Stimulated activated CD4-positive, alpha-beta T cell treated with anti-CD3 and anti-CD28 coated beads, TNF-alpha, amount 100 ng/mL, for 4 hours (primary cell): Measurements from ENCODE around the gene OR4P4.

Experiments used
- DNase-seq, 3 experiments: peaks; one replicate each; pipeline ENCODE4 v3.0.0-alpha.2; 2020; ENCODE audit warnings: low read depth in 3 of 3

Gene OR4P4

DNA sequence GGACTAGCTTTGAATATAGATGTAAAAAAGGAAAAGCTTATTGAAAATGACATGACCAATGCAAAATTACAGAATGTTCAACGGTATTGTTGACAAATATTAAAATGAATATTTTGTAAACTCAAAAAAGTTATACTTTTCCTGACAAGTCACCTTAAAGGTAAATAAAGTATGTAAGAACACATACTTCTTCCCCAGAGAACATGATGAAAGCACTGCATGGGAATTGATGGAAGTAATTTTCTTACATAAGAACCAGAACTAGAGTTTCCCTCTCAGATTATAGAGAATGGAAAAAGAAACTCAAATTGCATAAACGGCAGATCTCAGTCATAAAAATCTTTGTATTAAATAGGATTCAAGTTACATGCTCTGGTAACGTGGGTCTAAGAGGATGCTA is at the start of gene OR4P4:
TSS of gene OR4P4 (plus strand) at position 301 of the 400 bp plus-strand sequence.
- no peak for DNase-seq

DNA sequence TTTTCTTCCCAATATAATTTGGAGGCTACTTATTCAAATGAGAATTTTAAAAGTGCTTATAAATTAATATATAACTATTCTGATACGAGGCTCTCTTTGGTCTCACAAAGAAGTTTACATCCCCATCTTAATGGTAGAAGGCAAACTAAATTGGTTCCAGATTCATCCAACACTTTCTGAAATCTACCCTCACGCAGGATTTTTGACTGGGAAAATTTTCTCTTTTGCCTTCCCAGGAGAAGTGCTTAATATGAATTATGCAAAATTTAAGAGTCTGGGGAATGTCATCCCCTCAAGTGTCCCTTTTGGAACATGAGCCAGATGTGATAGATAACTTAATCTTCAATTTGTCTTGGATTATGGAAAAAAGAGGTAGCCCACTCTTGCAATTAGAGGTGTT is 27.4 kb upstream of the OR4P4 start, which contains the start of gene OR4C11:
TSS of gene OR4C11 (minus strand) at position 101 of the 400 bp plus-strand sequence. CDS start 3,272 bp downstream, outside the sequence.
- no peak for DNase-seq

DNA sequence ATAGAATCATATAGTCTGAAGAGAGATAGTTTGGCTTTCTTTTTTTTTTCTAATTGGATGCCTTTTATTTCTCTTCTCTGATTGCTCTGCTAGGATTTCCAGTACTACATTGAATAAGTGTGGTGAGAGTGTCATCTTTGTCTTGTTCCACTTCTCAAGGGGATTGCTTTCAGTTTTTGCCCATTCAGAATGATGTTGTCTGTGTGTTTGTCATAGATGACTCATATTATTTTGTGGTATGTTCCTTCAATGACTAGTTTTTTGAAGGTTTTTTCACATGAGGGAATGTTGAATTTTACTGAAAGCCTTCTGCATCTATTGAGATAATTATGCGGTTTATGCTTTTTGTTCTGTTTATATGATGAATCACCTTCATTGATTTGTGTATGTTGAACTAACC is 10.4 kb upstream of the OR4P4 start:
- no peak for DNase-seq

GRCh38 chr11:55648027-55648426 is 13.1 kb downstream of the OR4P4 start, which contains the start of gene OR4S2:
OR4S2 (plus strand) TSS chr11:55648327; CDS start chr11:55650904, 2,577 bp downstream.
- no peak for DNase-seq

- no peak for DNase-seq
Observed at GRCh38 chr11:55652560-55652959, 17.6 kb downstream of the OR4P4 start.

DNA sequence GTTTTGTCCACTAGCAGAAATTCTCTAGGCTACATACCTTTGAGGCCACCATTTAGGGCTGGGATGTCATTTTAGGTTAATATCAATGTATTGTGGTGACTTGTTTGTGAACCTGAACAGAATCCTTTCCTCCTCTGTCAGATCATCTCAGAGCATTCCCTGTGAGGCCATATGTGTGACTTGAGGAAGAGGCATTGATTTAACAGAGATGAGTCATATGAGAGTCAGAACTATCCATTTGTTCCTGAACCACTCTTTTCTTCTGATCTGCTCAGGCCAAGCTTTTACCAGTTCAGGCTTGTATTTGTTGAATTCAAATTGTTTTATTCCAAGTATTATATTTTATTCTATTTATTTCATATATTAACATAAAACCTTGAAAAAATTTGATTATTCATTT is 20.2 kb downstream of the OR4P4 start:
- DNase-seq, result no peak

- DNase-seq, result no peak
Observed at GRCh38 chr11:55658031-55658573, 23.2 kb downstream of the OR4P4 start.

- no peak for DNase-seq
Observed at GRCh38 chr11:55658608-55659007, 23.7 kb downstream of the OR4P4 start.

DNA sequence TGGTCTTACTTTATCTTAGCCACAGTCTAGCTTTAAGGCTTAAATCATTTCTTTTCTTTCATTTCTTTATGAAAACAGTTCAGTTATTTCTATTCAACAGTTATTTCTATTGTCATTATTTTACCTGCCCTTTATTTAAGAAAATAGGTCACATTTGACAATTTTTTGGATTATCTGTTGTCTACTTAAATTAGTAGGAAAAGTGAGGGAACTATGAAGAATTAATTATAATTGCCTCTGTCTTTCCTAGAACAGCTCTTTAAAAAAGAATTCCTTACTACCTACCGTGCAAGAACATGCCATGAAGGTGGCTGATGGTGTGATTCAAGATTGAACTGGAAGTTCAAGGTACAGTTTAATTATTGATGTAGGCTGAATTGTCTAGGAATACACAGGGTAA is 27.0 kb downstream of the OR4P4 start, which contains the start of gene OR4C6:
TSS of gene OR4C6 (plus strand) at position 301 of the 400 bp plus-strand sequence. CDS start 2,966 bp downstream, outside the sequence.
- no peak for DNase-seq

DNA sequence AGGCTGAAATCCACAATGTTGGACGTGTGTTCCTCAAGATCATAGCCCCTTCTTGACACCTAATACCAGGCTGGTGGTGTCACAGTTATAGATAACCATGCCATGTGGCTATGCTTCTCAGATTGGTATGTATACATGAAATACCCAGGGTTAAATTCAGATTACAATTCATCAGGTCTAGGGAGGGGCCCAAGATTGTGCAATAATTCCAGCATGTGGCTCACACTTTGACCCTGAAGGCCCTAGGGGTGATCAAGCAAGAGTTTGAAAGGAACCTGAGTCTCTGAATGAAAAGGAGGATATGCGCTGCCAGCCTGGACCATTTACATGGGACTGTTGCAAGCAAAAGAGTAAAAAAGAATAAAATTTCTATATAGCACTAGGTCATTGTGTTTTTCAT is 34.5 kb downstream of the OR4P4 start:
- no peak for DNase-seq

DNA sequence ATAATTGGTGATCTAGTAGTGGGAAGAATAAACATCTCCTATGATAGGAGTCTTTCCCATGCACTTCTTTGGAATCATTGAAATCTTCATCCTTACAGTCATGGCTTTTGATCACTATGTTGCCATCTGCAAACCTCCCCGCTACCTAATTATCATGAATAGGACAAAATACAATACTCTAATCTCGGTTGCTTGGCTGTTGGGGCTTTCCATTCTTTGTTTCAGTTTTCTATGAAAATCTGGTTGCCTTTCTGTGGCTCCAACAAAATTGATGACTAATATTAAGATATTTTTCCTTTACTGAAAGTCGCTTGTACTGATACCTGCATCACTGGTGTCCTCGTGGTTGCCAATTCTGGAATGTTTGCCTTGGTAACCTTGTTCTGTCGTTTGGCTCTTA is 38.9 kb downstream of the OR4P4 start:
- no peak for DNase-seq
